MM.1S (cell line): ENCODE results near the gene MVB12A.

ENCODE experiments used
- EZH2 ChIP-seq: fragments of 300-600 bp; sonication (generic); optimal IDR thresholded peaks from 2 replicates; pipeline ENCODE3; 2017; ENCODE audit warnings: low read depth, mild to moderate bottlenecking, antibody characterized with exemption, low read length, mixed read lengths
- EZH2phosphoT487 ChIP-seq: fragments of 300-600 bp; sonication (generic); IDR thresholded peaks from 2 replicates; pipeline ENCODE4 v1.6.1; 2018; ENCODE audit warnings: antibody characterized with exemption, low read length
- TF ChIP-seq, protein P1 (sequence below): fragments of 300-600 bp; sonication (generic); IDR thresholded peaks from 2 replicates; pipeline ENCODE4 v1.5.1; 2016; ENCODE audit warnings: antibody characterized with exemption, low read length, mixed read lengths

DNA sequence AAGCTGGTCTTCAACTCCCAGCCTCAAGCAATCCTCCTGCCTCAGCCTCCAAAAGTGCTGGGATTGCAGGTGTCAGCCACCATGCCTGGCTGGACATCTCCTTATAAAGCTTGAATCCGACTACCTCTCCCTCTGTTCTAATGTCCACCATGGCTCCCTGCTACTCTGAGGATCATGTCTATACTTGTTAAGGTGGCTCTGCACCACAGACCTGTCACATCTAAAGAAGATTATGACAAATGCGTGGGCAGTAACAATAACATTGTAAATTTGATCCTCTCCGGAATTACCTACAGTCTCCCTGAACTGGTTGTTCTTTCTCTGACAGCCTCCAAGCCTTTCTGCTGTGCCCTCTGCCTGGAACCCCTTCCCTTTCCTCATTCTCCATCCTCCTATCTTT, 39.1 kb downstream of the MVB12A start:
- TF ChIP-seq, protein P1, sequence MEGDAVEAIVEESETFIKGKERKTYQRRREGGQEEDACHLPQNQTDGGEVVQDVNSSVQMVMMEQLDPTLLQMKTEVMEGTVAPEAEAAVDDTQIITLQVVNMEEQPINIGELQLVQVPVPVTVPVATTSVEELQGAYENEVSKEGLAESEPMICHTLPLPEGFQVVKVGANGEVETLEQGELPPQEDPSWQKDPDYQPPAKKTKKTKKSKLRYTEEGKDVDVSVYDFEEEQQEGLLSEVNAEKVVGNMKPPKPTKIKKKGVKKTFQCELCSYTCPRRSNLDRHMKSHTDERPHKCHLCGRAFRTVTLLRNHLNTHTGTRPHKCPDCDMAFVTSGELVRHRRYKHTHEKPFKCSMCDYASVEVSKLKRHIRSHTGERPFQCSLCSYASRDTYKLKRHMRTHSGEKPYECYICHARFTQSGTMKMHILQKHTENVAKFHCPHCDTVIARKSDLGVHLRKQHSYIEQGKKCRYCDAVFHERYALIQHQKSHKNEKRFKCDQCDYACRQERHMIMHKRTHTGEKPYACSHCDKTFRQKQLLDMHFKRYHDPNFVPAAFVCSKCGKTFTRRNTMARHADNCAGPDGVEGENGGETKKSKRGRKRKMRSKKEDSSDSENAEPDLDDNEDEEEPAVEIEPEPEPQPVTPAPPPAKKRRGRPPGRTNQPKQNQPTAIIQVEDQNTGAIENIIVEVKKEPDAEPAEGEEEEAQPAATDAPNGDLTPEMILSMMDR, result no peak
- TF ChIP-seq EZH2 (no peak), EZH2phosphoT487 (no peak)
